HG03039 (cell line): ENCODE measurements around the gene SELENOH.
A peak's percentile ranks its signal among the peaks of the same experiment; 100 is the strongest.

Source experiments
- ATAC-seq: cut with Tn5 transposase; IDR thresholded peaks from one replicate; pipeline ENCODE4 v1.9.1; 2021; ENCODE audit warnings: mild to moderate bottlenecking, moderate library complexity; ENCODE audit not compliant: unreplicated experiment

Gene SELENOH

GRCh38 chr11:57745206-57745605, 3.9 kb downstream of the SELENOH start:
- no peak for ATAC-seq

GRCh38 chr11:57746920-57747319, 5.6 kb downstream of the SELENOH start:
- ATAC-seq: no peak

- no peak for ATAC-seq
Observed at GRCh38 chr11:57751176-57751575, 9.9 kb downstream of the SELENOH start.

GRCh38 chr11:57751676-57752253, 10.5 kb downstream of the SELENOH start, which contains the start of gene BTBD18:
Gene BTBD18, minus strand, starts transcription at chr11:57751819. Its CDS starts 631 bp downstream, at chr11:57751188.
- no peak for ATAC-seq

GRCh38 chr11:57752954-57753353, 11.7 kb downstream of the SELENOH start:
- no peak for ATAC-seq

- ATAC-seq: no peak
Observed at GRCh38 chr11:57758174-57758573, 16.9 kb downstream of the SELENOH start.

GRCh38 chr11:57761301-57762234, 20.3 kb downstream of the SELENOH start, which contains the start of gene CTNND1:
Gene CTNND1, plus strand, starts transcription at chr11:57761802. Its CDS starts 29,677 bp downstream, at chr11:57791479.
- peak; percentile 95 for ATAC-seq

GRCh38 chr11:57762235-57762861, 21.1 kb downstream of the SELENOH start:
- no peak for ATAC-seq

GRCh38 chr11:57763568-57763967, 22.3 kb downstream of the SELENOH start:
- no peak for ATAC-seq

- ATAC-seq: no peak
Observed at GRCh38 chr11:57764021-57764420, 22.7 kb downstream of the SELENOH start.

- ATAC-seq: no peak
Observed at GRCh38 chr11:57764566-57764965, 23.3 kb downstream of the SELENOH start.

- no peak for ATAC-seq
Observed at GRCh38 chr11:57764972-57765371, 23.7 kb downstream of the SELENOH start.

- no peak for ATAC-seq
Observed at GRCh38 chr11:57770793-57771192, 29.5 kb downstream of the SELENOH start.

GRCh38 chr11:57771365-57771764, 30.1 kb downstream of the SELENOH start:
- no peak for ATAC-seq

GRCh38 chr11:57772562-57772961, 31.3 kb downstream of the SELENOH start:
- no peak for ATAC-seq

GRCh38 chr11:57773026-57773598, 31.8 kb downstream of the SELENOH start:
- no peak for ATAC-seq

- ATAC-seq: no peak
Observed at GRCh38 chr11:57775491-57775890, 34.2 kb downstream of the SELENOH start.

GRCh38 chr11:57776031-57776521, 34.8 kb downstream of the SELENOH start:
- no peak for ATAC-seq

- ATAC-seq: no peak
Observed at GRCh38 chr11:57776577-57777210, 35.4 kb downstream of the SELENOH start.

- no peak for ATAC-seq
Observed at GRCh38 chr11:57777969-57778317, 36.7 kb downstream of the SELENOH start.
